MM.1S (cell line): ENCODE data around the gene SMARCD3.

Experiments
- DNase-seq: peaks from one replicate; pipeline ENCODE4 v3.0.0-alpha.2; 2015
- H2AFZ ChIP-seq: fragments of 300-600 bp; sonication (generic); 2 replicates; pipeline ENCODE4 v1.6.0; 2016; ENCODE audit warnings: antibody characterized with exemption, low read length
- H3F3A ChIP-seq: fragments of 300-600 bp; sonication (generic); 2 replicates; pipeline ENCODE4 v1.6.1; 2016; ENCODE audit warnings: mild to moderate bottlenecking, antibody characterized with exemption, low read length, moderate library complexity, mixed read lengths; ENCODE audit not compliant: insufficient read depth
- H3K27ac ChIP-seq: fragments of 300-600 bp; sonication (generic); 2 replicates; pipeline ENCODE4 v1.5.1; 2016; ENCODE audit warnings: mild to moderate bottlenecking, low read length
- H3K27me3 ChIP-seq: fragments of 300-600 bp; sonication (generic); replicated peaks from 2 replicates; pipeline ENCODE4 v1.6.0; 2016; ENCODE audit warnings: low read length; ENCODE audit not compliant: insufficient read depth
- H3K36me3 ChIP-seq: fragments of 300-600 bp; sonication (generic); replicated peaks from 2 replicates; pipeline ENCODE4 v1.6.1; 2016; ENCODE audit warnings: mild to moderate bottlenecking, low read length, mixed read lengths; ENCODE audit not compliant: insufficient read depth
- H3K4me1 ChIP-seq: fragments of 300-600 bp; sonication (generic); 2 replicates; pipeline ENCODE4 v1.6.1; 2016; ENCODE audit warnings: low read length, mixed read lengths
- H3K4me2 ChIP-seq: fragments of 300-600 bp; sonication (generic); 2 replicates; pipeline ENCODE4 v1.6.0; 2016; ENCODE audit warnings: low read depth, low read length
- H3K4me3 ChIP-seq: fragments of 300-600 bp; sonication (generic); 2 replicates; pipeline ENCODE4 v1.5.1; 2016; ENCODE audit warnings: low read length, mixed read lengths
- H3K79me2 ChIP-seq: fragments of 300-600 bp; sonication (generic); 2 replicates; pipeline ENCODE4 v1.6.1; 2016; ENCODE audit warnings: mixed run types, low read length, mixed read lengths
- H3K9ac ChIP-seq: fragments of 300-600 bp; sonication (generic); 2 replicates; pipeline ENCODE4 v1.6.1; 2016; ENCODE audit warnings: low read length, mixed read lengths
- H3K9me2 ChIP-seq: fragments of 300-600 bp; sonication (generic); replicated peaks from 2 replicates; pipeline ENCODE4 v1.6.1; 2016; ENCODE audit warnings: mild to moderate bottlenecking, low read length, mixed read lengths; ENCODE audit not compliant: insufficient read depth
- H3K9me3 ChIP-seq: fragments of 300-600 bp; sonication (generic); replicated peaks from 2 replicates; pipeline ENCODE4 v1.6.1; 2016; ENCODE audit warnings: mild to moderate bottlenecking, low read length, mixed read lengths; ENCODE audit not compliant: insufficient read depth
- H4K20me1 ChIP-seq: fragments of 300-600 bp; sonication (generic); 2 replicates; pipeline ENCODE4 v1.6.1; 2016; ENCODE audit warnings: mild to moderate bottlenecking, low read length, moderate library complexity, mixed read lengths; ENCODE audit not compliant: insufficient read depth
- CTCF ChIP-seq: fragments of 300-600 bp; sonication (generic); IDR thresholded peaks from 2 replicates; pipeline ENCODE4 v1.5.1; 2016; ENCODE audit warnings: antibody characterized with exemption, low read length, mixed read lengths
- EZH2 ChIP-seq: fragments of 300-600 bp; sonication (generic); optimal IDR thresholded peaks from 2 replicates; pipeline ENCODE3; 2017; ENCODE audit warnings: low read depth, mild to moderate bottlenecking, antibody characterized with exemption, low read length, mixed read lengths
- EZH2phosphoT487 ChIP-seq: fragments of 300-600 bp; sonication (generic); IDR thresholded peaks from 2 replicates; pipeline ENCODE4 v1.6.1; 2018; ENCODE audit warnings: antibody characterized with exemption, low read length

Gene SMARCD3

GRCh38 chr7:151248346-151249033 lies at the start of gene SMARCD3:
Gene SMARCD3 (minus strand): TSS chr7:151248694. CDS start chr7:151248562, 132 bp downstream.
- Histone ChIP-seq H3K4me1 (peaks cover 19% of the 10 kb centered on the region), H3K36me3 (no peaks in the 10 kb centered on the region), H3K9ac (no peak within 1 kb of the TSS; the same call in 1 of the 2 replicates), H3K27ac (no peak within 1 kb of the TSS), H3K27me3 (peaks cover 89% of the 10 kb centered on the region), H3K79me2 (no peaks in the 10 kb centered on the region), H3K4me2 (peak within 1 kb of the TSS; percentile 94), H3K9me3 (no peaks in the 10 kb centered on the region), H3K9me2 (no peaks in the 10 kb centered on the region), H4K20me1 (peaks cover 5% of the 10 kb centered on the region; the same call in 1 of the 2 replicates), H2AFZ (peak within 1 kb of the TSS; percentile 51), H3K4me3 (peak within 1 kb of the TSS; percentile 58), H3F3A (no peaks in the 10 kb centered on the region)
- DNase-seq: no peak
- peak; percentile 68; the same call in 1 of the 2 replicates for TF ChIP-seq EZH2phosphoT487
- TF ChIP-seq CTCF: no peak
- peak; percentile 89 for TF ChIP-seq EZH2

- no peak overlapping the region for H3K4me2 ChIP-seq
- H3K4me3 ChIP-seq: no peak overlapping the region
- no peaks in the 10 kb centered on the region for H3K36me3 ChIP-seq
- no peak for TF ChIP-seq EZH2phosphoT487
- no peak for TF ChIP-seq CTCF
- TF ChIP-seq EZH2: no peak
- H3K9ac ChIP-seq: no peak overlapping the region
- H4K20me1 ChIP-seq: no peaks in the 10 kb centered on the region
- H3K4me1 ChIP-seq: no peaks in the 10 kb centered on the region
- no peak overlapping the region for H2AFZ ChIP-seq
- H3K79me2 ChIP-seq: no peaks in the 10 kb centered on the region
- H3K27ac ChIP-seq: no peak overlapping the region
- H3K9me3 ChIP-seq: no peaks in the 10 kb centered on the region
- no peaks in the 10 kb centered on the region for H3F3A ChIP-seq
- H3K9me2 ChIP-seq: no peaks in the 10 kb centered on the region
- no peak for DNase-seq
- H3K27me3 ChIP-seq: peaks cover 24% of the 10 kb centered on the region
These were observed 47.9 kb upstream of the SMARCD3 start for GRCh38 chr7:151296202-151296992.

- no peaks in the 10 kb centered on the region for H4K20me1 ChIP-seq
- H3K9ac ChIP-seq: no peak overlapping the region
- H3K27ac ChIP-seq: no peak overlapping the region
- TF ChIP-seq EZH2phosphoT487 (no peak), EZH2 (no peak), CTCF (no peak)
- peaks cover 29% of the 10 kb centered on the region for H3K27me3 ChIP-seq
- H3K36me3 ChIP-seq: no peaks in the 10 kb centered on the region
- no peaks in the 10 kb centered on the region for H3F3A ChIP-seq
- DNase-seq: no peak
- no peak overlapping the region for H3K4me3 ChIP-seq
- no peaks in the 10 kb centered on the region for H3K4me1 ChIP-seq
- no peak overlapping the region for H3K4me2 ChIP-seq
- no peaks in the 10 kb centered on the region for H3K9me2 ChIP-seq
- no peaks in the 10 kb centered on the region for H3K9me3 ChIP-seq
- H2AFZ ChIP-seq: no peak overlapping the region
- no peaks in the 10 kb centered on the region for H3K79me2 ChIP-seq
These were observed 44.4 kb upstream of the SMARCD3 start for GRCh38 chr7:151292850-151293249.
